ENCODE measurements around the gene TOM1.

DNA sequence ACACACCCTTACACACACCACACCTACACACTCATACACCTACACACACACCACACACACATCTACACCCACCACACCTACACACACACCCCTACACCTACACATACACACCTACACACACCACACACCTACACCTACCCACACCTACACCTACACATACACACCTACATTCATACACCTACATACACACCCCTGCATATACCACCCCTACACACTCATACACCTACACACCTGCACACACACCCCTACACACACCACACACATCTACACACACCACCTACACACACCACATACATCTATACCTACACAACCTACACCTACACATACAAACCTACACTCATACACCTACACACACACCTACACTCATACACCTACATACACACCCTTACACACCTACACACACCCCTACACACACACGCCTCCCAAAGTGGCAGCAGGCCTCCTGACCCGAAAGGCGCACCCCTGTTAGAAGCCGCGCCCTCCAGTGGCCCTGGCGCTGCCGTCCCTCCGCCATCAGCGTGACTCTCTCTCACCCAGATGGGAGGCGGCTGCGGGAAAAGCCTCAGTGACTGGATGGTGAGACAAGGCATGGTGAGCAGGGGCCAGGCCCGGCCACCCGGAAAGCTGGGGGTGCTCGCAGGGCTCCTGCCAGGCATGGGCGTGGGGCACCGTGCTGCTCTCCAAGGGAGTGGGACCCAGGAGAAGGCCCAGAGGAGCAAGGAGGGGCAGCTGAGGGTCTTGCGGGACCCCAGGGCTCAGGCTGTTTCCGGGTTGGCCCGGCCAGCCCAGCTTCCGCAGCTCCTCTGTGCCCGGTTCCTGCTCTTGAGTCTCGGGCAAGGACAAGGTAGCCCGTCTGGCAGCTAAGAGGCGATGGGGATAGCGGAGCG is 44.2 kb downstream of the TOM1 start:
- TF ChIP-seq, protein P1, sequence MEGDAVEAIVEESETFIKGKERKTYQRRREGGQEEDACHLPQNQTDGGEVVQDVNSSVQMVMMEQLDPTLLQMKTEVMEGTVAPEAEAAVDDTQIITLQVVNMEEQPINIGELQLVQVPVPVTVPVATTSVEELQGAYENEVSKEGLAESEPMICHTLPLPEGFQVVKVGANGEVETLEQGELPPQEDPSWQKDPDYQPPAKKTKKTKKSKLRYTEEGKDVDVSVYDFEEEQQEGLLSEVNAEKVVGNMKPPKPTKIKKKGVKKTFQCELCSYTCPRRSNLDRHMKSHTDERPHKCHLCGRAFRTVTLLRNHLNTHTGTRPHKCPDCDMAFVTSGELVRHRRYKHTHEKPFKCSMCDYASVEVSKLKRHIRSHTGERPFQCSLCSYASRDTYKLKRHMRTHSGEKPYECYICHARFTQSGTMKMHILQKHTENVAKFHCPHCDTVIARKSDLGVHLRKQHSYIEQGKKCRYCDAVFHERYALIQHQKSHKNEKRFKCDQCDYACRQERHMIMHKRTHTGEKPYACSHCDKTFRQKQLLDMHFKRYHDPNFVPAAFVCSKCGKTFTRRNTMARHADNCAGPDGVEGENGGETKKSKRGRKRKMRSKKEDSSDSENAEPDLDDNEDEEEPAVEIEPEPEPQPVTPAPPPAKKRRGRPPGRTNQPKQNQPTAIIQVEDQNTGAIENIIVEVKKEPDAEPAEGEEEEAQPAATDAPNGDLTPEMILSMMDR (IDR thresholded peaks at IDR 0.05): no peak
- TF ChIP-seq EP300 (IDR thresholded peaks at IDR 0.05; ENCODE audit: low read depth): no peak
- TF ChIP-seq POLR2A (IDR thresholded peaks at IDR 0.05): no peak
- no peak for TF ChIP-seq POLR2AphosphoS5 (IDR thresholded peaks at IDR 0.05)

Data from transverse colon (tissue), 4 donors.